IMR-90 (cell line): ENCODE data around the gene WDR70. TPM values are rescaled to one million over a fixed set of nuclear protein-coding genes. Genes with fewer than 3 reads are reported as not detected.
A peak's percentile ranks its signal among the peaks of the same experiment; 100 is the strongest.

Experiments used
- ATAC-seq: fragments of 200-7000 bp; cut with Tn5 transposase; 2 replicates; pipeline ENCODE4 v1.9.1; 2020; ENCODE audit warnings: low read depth, mild to moderate bottlenecking, moderate library complexity
- BruUV-seq: library from RNA; stranded (reverse); fragments of 400-500 nt; replicated peaks from 2 replicates; lab custom pipeline; 2021; lab: Mats Ljungman, UMichigan
- CTCF ChIA-PET: fragments of 300-600 bp; formaldehyde crosslinking; extraction: SDS; loops from one replicate; lab custom pipeline; 2021; ENCODE audit warnings: antibody characterized with exemption; lab: Yijun Ruan, JAX
- POLR2A ChIA-PET: fragments of 300-600 bp; sonication (Branson Sonifier 250); formaldehyde crosslinking; loops from one replicate; lab custom pipeline; 2022; ENCODE audit warnings: antibody characterized with exemption; ENCODE audit not compliant: unreplicated experiment; lab: Charles Lee
- DNase-seq: peaks from one replicate; pipeline ENCODE4 v3.0.0; 2013
- H2AFZ ChIP-seq: replicated peaks from 2 replicates; pipeline ENCODE3; 2013; ENCODE audit warnings: low read length, mild to moderate bottlenecking; ENCODE audit not compliant: poor library complexity
- H2AK5ac ChIP-seq: 2 replicates; pipeline ENCODE4 v1.6.1; 2013; ENCODE audit warnings: low read depth, low read length, inconsistent platforms
- H2AK9ac ChIP-seq: replicated peaks from 2 replicates; pipeline ENCODE3; 2013; ENCODE audit warnings: mild to moderate bottlenecking, low read depth, low read length, moderate library complexity; ENCODE audit not compliant: poor library complexity
- H2BK120ac ChIP-seq: 2 replicates; pipeline ENCODE4 v1.6.1; 2013; ENCODE audit warnings: low read depth, low read length, inconsistent platforms
- H2BK15ac ChIP-seq: 3 replicates; pipeline ENCODE4 v1.6.1; 2013; ENCODE audit warnings: low read depth, low read length, inconsistent platforms
- H2BK20ac ChIP-seq: 2 replicates; pipeline ENCODE4 v1.6.1; 2013; ENCODE audit warnings: low read depth, mild to moderate bottlenecking, inconsistent platforms, low read length, moderate library complexity
- H2BK5ac ChIP-seq: 2 replicates; pipeline ENCODE4 v1.6.1; 2013; ENCODE audit warnings: mild to moderate bottlenecking, low read depth, low read length, inconsistent platforms; ENCODE audit not compliant: poor library complexity, severe bottlenecking
- H3K14ac ChIP-seq: replicated peaks from 2 replicates; pipeline ENCODE4 v1.6.1; 2013; ENCODE audit warnings: low read depth, low read length, inconsistent platforms
- H3K18ac ChIP-seq: 2 replicates; pipeline ENCODE4 v1.6.1; 2013; ENCODE audit warnings: low read depth, low read length, control low read depth
- H3K23ac ChIP-seq: 2 replicates; pipeline ENCODE4 v1.6.1; 2013; ENCODE audit warnings: low read depth, low read length, inconsistent platforms
- H3K27ac ChIP-seq: 2 replicates; pipeline ENCODE4 v1.5.1; 2013; ENCODE audit warnings: mild to moderate bottlenecking, control low read depth, low read length; ENCODE audit not compliant: insufficient read depth
- H3K27me3 ChIP-seq: 2 replicates; pipeline ENCODE4 v1.6.1; 2013; ENCODE audit warnings: low read length; ENCODE audit not compliant: control insufficient read depth, insufficient read depth
- H3K36me3 ChIP-seq: 2 replicates; pipeline ENCODE4 v1.6.1; 2013; ENCODE audit warnings: low read length, mixed read lengths; ENCODE audit not compliant: control insufficient read depth, insufficient read depth
- H3K4ac ChIP-seq: 2 replicates; pipeline ENCODE4 v1.6.1; 2013; ENCODE audit warnings: low read depth, low read length, inconsistent platforms
- H3K4me1 ChIP-seq: 2 replicates; pipeline ENCODE4 v1.6.1; 2013; ENCODE audit warnings: low read length, mixed read lengths; ENCODE audit not compliant: control insufficient read depth, insufficient read depth
- H3K4me2 ChIP-seq: 2 replicates; pipeline ENCODE4 v1.6.1; 2013; ENCODE audit warnings: low read depth, mild to moderate bottlenecking, control low read depth, low read length, moderate library complexity
- H3K4me3 ChIP-seq: 2 replicates; pipeline ENCODE4 v1.5.1; 2013; ENCODE audit warnings: low read depth, mild to moderate bottlenecking, control low read depth, low read length, moderate library complexity; ENCODE audit not compliant: insufficient read depth
- H3K56ac ChIP-seq: 2 replicates; pipeline ENCODE4 v1.6.1; 2013; ENCODE audit warnings: low read length, inconsistent platforms; ENCODE audit not compliant: insufficient read depth; ENCODE audit errors: extremely low read depth
- H3K79me1 ChIP-seq, 2 experiments: 2 replicates each; pipeline ENCODE4 v1.6.1; 2013; ENCODE audit warnings: low read length in 2 of 2, inconsistent platforms in 1 of 2, low read depth in 1 of 2
- H3K9ac ChIP-seq: 2 replicates; pipeline ENCODE4 v1.6.1; 2013; ENCODE audit warnings: low read depth, low read length, control low read depth
- H3K9me1 ChIP-seq: 2 replicates; pipeline ENCODE4 v1.6.1; 2013; ENCODE audit warnings: low read length, inconsistent platforms; ENCODE audit not compliant: insufficient read depth
- H3K9me3 ChIP-seq: 2 replicates; pipeline ENCODE4 v1.6.1; 2013; ENCODE audit warnings: low read length; ENCODE audit not compliant: control insufficient read depth, insufficient read depth
- H4K20me1 ChIP-seq: 2 replicates; pipeline ENCODE4 v1.6.1; 2013; ENCODE audit warnings: low read length, inconsistent platforms; ENCODE audit not compliant: insufficient read depth
- H4K5ac ChIP-seq: 2 replicates; pipeline ENCODE4 v1.6.1; 2013; ENCODE audit warnings: mild to moderate bottlenecking, low read depth, low read length, control low read depth
- H4K8ac ChIP-seq, 2 experiments: 2 replicates each; pipeline ENCODE4 v1.6.1; 2013; ENCODE audit warnings: low read depth in 2 of 2, low read length in 2 of 2, control low read depth in 1 of 2, inconsistent platforms in 1 of 2
- H4K91ac ChIP-seq: 2 replicates; pipeline ENCODE4 v1.6.1; 2013; ENCODE audit warnings: low read depth, low read length, inconsistent platforms; ENCODE audit not compliant: insufficient read depth
- CEBPB ChIP-seq: IDR thresholded peaks from 2 replicates; pipeline ENCODE4 v1.6.1; 2012; ENCODE audit warnings: low read depth, low read length, improper control_type of control experiment
- CHD1 ChIP-seq: IDR thresholded peaks from 2 replicates; pipeline ENCODE4 v1.6.1; 2012; ENCODE audit warnings: low read depth, low read length, improper control_type of control experiment
- FOS ChIP-seq: fragments of 150-350 bp; IDR thresholded peaks from 2 replicates; pipeline ENCODE4 v1.6.1; 2016; ENCODE audit warnings: low read depth, low read length
- MAFK ChIP-seq: IDR thresholded peaks from 2 replicates; pipeline ENCODE4 v1.6.1; 2012; ENCODE audit warnings: low read depth, low read length, improper control_type of control experiment
- MAZ ChIP-seq: IDR thresholded peaks from 2 replicates; pipeline ENCODE4 v1.6.1; 2012; ENCODE audit warnings: low read depth, mild to moderate bottlenecking, low read length, improper control_type of control experiment, moderate library complexity, borderline replicate concordance
- MXI1 ChIP-seq: IDR thresholded peaks from 2 replicates; pipeline ENCODE4 v1.6.1; 2012; ENCODE audit warnings: low read depth, mild to moderate bottlenecking, low read length, moderate library complexity, borderline replicate concordance
- NFE2L2 ChIP-seq: fragments of 150-350 bp; IDR thresholded peaks from 2 replicates; pipeline ENCODE4 v1.6.1; 2016; ENCODE audit warnings: low read depth, mild to moderate bottlenecking, low read length
- POLR2A ChIP-seq: IDR thresholded peaks from 2 replicates; pipeline ENCODE4 v1.6.1; 2012; ENCODE audit warnings: mild to moderate bottlenecking, low read depth, low read length
- RAD21 ChIP-seq: IDR thresholded peaks from 2 replicates; pipeline ENCODE4 v1.6.1; 2012; ENCODE audit warnings: low read length, improper control_type of control experiment
- RCOR1 ChIP-seq: IDR thresholded peaks from 2 replicates; pipeline ENCODE4 v1.6.1; 2012; ENCODE audit warnings: mild to moderate bottlenecking, low read length, improper control_type of control experiment; ENCODE audit not compliant: insufficient replicate concordance
- RFX5 ChIP-seq: IDR thresholded peaks from 2 replicates; pipeline ENCODE4 v1.8.0; 2012; ENCODE audit warnings: low read depth, mild to moderate bottlenecking, low read length, moderate library complexity
- SMC3 ChIP-seq: fragments of 150-350 bp; IDR thresholded peaks from 2 replicates; pipeline ENCODE4 v1.6.1; 2016; ENCODE audit warnings: low read depth, mild to moderate bottlenecking, antibody characterized with exemption, low read length, moderate library complexity
- WGBS, 2 experiments: methylation state at CpG; one replicate each; pipeline versions ENCODE4 v1.1.5 to v1.1.7; 2013; ENCODE audit warnings: missing lambda C conversion rate in 2 of 2; ENCODE audit not compliant: insufficient read length in 1 of 2; ENCODE audit errors: extremely low coverage in 2 of 2; 5-methylcytosine and 5-hydroxymethylcytosine counted together
- dilution Hi-C: fragments of 300-500 bp; cut with HindIII; formaldehyde crosslinking; loops from one replicate; pipeline ENCODE4 v1.14.3; 2018; ENCODE audit warnings: low sequenced_read_pairs; ENCODE audit not compliant: unreplicated experiment
- in situ Hi-C: fragments of 300-500 bp; cut with MboI; formaldehyde crosslinking; loops from 3 replicates; pipeline ENCODE4 v1.14.3; 2019; ENCODE audit warnings: low sequenced_read_pairs, inconsistent platforms, mixed read lengths
- intact Hi-C: fragments of 100-400 bp; cut with micrococcal nuclease; formaldehyde crosslinking; loops from 2 replicates; pipeline ENCODE4 v1.10.0; 2022
- polyA plus RNA-seq, 3 experiments: library from polyadenylated mRNA; depleted of rRNA; stranded (reverse); fragments of >200 nt; gene quantifications; 2 replicates each; pipeline ENCODE4 v1.2.3, GENCODE V29; 2012; ENCODE audit warnings: low replicate concordance in 1 of 3
- total RNA-seq: library from RNA; depleted of rRNA; stranded (reverse); fragments of >200 nt; gene quantifications from 2 replicates; pipeline ENCODE4 v1.2.3, GENCODE V29; 2012
- TF ChIP-seq, protein P1 (sequence below): fragments of 150-350 bp; IDR thresholded peaks from 2 replicates; pipeline ENCODE4 v1.6.1; 2017; ENCODE audit warnings: mild to moderate bottlenecking, antibody characterized with exemption, low read length, low read depth
- TF ChIP-seq, protein P2 (sequence below): fragments of 150-350 bp; IDR thresholded peaks from 2 replicates; pipeline ENCODE4 v1.6.1; 2016; ENCODE audit warnings: low read depth, mild to moderate bottlenecking, low read length, moderate library complexity, borderline replicate concordance

The WDR70 gene
- total and polyA plus RNA-seq, 2 of the 4 experiments (the other 2 are of a cell fraction) = 16.7 to 29.9 TPM

DNA sequence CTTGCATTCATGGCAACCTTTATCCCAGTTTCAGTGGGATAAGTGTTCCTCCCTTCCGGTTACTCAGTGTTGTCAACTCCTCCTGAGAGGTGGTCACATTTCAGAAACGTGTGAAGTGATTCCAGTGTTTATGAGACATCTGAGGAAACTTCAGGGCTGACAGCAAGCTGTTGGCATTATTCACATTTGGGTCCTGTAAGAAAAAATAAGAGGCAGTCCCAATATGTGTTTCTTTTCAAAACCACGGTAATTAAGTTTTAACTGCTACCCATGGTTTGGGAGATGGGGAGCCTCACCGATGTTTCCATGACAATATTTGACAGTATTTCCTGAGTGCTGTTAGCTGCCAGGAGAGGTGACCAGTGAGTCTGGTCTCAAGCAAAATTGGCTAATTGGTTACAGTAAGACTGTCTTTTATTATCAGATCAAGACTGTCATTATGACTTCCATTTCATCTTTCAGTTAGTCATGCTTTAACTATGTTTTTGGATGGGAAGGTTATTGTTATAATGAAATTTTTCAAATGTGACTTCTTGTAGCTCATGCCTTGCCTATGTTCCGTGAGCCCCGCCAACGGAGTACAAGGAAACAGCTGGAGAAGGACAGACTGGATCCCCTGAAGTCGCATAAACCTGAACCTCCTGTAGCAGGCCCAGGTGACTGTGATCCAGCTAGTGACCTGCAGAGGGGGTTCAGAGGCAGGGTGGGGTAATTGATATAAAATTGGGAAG is 345.4 kb downstream of the WDR70 start:
- BruUV-seq = no TSS peak
- H4K20me1 ChIP-seq = no peaks in the 10 kb centered on the region
- H2BK120ac ChIP-seq = no peak overlapping the region; the same call in 1 of the 2 replicates
- peak overlapping the region; percentile 42; the same call in 1 of the 2 replicates for H2AK5ac ChIP-seq
- H3K9me1 ChIP-seq = peaks cover 7% of the 10 kb centered on the region
- no peak overlapping the region for H3K4me3 ChIP-seq
- H3K14ac ChIP-seq = no peak overlapping the region
- H4K8ac ChIP-seq = 0 out of 4 replicates have a peak overlapping the region, but pooled peaks of 1 of the 2 experiments have one; percentile 51
- H3K27ac ChIP-seq = no peak overlapping the region
- H3K27me3 ChIP-seq = no peaks in the 10 kb centered on the region
- H2BK20ac ChIP-seq = peak overlapping the region; percentile 46; the same call in 1 of the 2 replicates
- H3K36me3 ChIP-seq = peaks cover 8% of the 10 kb centered on the region
- H3K23ac ChIP-seq = no peak overlapping the region
- peak overlapping the region; percentile 36; the same call in 1 of the 2 replicates for H3K4ac ChIP-seq
- no peak overlapping the region for H3K4me2 ChIP-seq
- H3K18ac ChIP-seq = no peak overlapping the region
- 82% methylated on average over 5 of the region's 8 CpGs; no CpG with 5 or more reads in 1 of the 2 experiments for WGBS, 2 experiments
- no peak overlapping the region for H2BK15ac ChIP-seq
- H3K9me3 ChIP-seq = no peaks in the 10 kb centered on the region
- H2AK9ac ChIP-seq = no peak overlapping the region
- in situ Hi-C loops = no loop called here
- CTCF ChIA-PET = interaction anchor here (0.7 to 1.8 kb wide), 2 partner anchors 10 to 13 kb away, joined by 3 to 7 read pairs; no protein-coding TSS in a partner anchor
- H2BK5ac ChIP-seq = no peak overlapping the region
- H3K9ac ChIP-seq = no peak overlapping the region
- no peak overlapping the region for H3K56ac ChIP-seq
- H3K79me1 ChIP-seq = peaks cover 0 to 3% of the 10 kb centered on the region in 2 experiments; a peak in 1 of 4 replicates
- no peak for DNase-seq
- H4K91ac ChIP-seq = peak overlapping the region; percentile 41; the same call in 1 of the 2 replicates
- H3K4me1 ChIP-seq = peaks cover 4% of the 10 kb centered on the region
- intact Hi-C loops = loop anchor here (5.0 kb wide), 1 partner anchor 113 kb away; no protein-coding TSS in a partner anchor
- no peak for ATAC-seq
- H2AFZ ChIP-seq = no peak overlapping the region
- dilution Hi-C loops = no loop called here
- POLR2A ChIA-PET = interaction anchor here (0.5 kb wide), 1 partner anchor 212 kb away, joined by 5 read pairs; no protein-coding TSS in a partner anchor
- H4K5ac ChIP-seq = no peak overlapping the region
- TF ChIP-seq MAFK (no peak), FOS (no peak), RFX5 (no peak), NFE2L2 (no peak), POLR2A (no peak), MXI1 (no peak), RAD21 (no peak), MAZ (no peak), RCOR1 (no peak), CEBPB (no peak), SMC3 (no peak), CHD1 (no peak)
- TF ChIP-seq, protein P1, sequence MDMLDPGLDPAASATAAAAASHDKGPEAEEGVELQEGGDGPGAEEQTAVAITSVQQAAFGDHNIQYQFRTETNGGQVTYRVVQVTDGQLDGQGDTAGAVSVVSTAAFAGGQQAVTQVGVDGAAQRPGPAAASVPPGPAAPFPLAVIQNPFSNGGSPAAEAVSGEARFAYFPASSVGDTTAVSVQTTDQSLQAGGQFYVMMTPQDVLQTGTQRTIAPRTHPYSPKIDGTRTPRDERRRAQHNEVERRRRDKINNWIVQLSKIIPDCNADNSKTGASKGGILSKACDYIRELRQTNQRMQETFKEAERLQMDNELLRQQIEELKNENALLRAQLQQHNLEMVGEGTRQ = no peak
- TF ChIP-seq, protein P2, sequence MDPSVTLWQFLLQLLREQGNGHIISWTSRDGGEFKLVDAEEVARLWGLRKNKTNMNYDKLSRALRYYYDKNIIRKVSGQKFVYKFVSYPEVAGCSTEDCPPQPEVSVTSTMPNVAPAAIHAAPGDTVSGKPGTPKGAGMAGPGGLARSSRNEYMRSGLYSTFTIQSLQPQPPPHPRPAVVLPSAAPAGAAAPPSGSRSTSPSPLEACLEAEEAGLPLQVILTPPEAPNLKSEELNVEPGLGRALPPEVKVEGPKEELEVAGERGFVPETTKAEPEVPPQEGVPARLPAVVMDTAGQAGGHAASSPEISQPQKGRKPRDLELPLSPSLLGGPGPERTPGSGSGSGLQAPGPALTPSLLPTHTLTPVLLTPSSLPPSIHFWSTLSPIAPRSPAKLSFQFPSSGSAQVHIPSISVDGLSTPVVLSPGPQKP = no peak
